ENCODE results near the gene TSPAN11.
A peak's percentile ranks its signal among the peaks of the same experiment; 100 is the strongest.

Gene TSPAN11

GRCh38 chr12:30977537-30978349 lies 51.2 kb downstream of the TSPAN11 start:
- H3K4me2 ChIP-seq = no peak overlapping the region
- H3K27me3 ChIP-seq = no peaks in the 10 kb centered on the region
- H4K20me1 ChIP-seq = no peaks in the 10 kb centered on the region
- no peaks in the 10 kb centered on the region for H3K9me3 ChIP-seq
- H3K36me3 ChIP-seq = no peaks in the 10 kb centered on the region
- no peak overlapping the region for H3K9ac ChIP-seq
- no peaks in the 10 kb centered on the region for H3K4me1 ChIP-seq
- H3K4me3 ChIP-seq = no peak overlapping the region
- H3K27ac ChIP-seq = no peak overlapping the region
- no peak for TF ChIP-seq Cebpa-rat (IDR thresholded peaks at IDR 0.05)

GRCh38 chr12:30978639-30979038 lies 52.1 kb downstream of the TSPAN11 start:
- Histone ChIP-seq H3K4me3 (no peak overlapping the region), H3K9ac (no peak overlapping the region), H3K4me1 (no peaks in the 10 kb centered on the region), H3K27me3 (no peaks in the 10 kb centered on the region), H3K27ac (no peak overlapping the region), H3K36me3 (no peaks in the 10 kb centered on the region), H3K9me3 (no peaks in the 10 kb centered on the region), H3K4me2 (no peak overlapping the region), H4K20me1 (no peaks in the 10 kb centered on the region)
- no peak for TF ChIP-seq Cebpa-rat (IDR thresholded peaks at IDR 0.05)

- TF ChIP-seq Cebpa-rat (IDR thresholded peaks at IDR 0.05) = no peak
- H4K20me1 ChIP-seq = no peaks in the 10 kb centered on the region
- no peaks in the 10 kb centered on the region for H3K27me3 ChIP-seq
- H3K36me3 ChIP-seq = no peaks in the 10 kb centered on the region
- no peak overlapping the region for H3K4me3 ChIP-seq
- H3K4me1 ChIP-seq = no peaks in the 10 kb centered on the region
- no peaks in the 10 kb centered on the region for H3K9me3 ChIP-seq
- no peak overlapping the region for H3K4me2 ChIP-seq
- H3K9ac ChIP-seq = no peak overlapping the region
- no peak overlapping the region for H3K27ac ChIP-seq
These were observed 53.1 kb downstream of the TSPAN11 start for GRCh38 chr12:30979371-30980259.

- no peak overlapping the region for H3K9ac ChIP-seq
- no peak overlapping the region for H3K27ac ChIP-seq
- H3K36me3 ChIP-seq = no peaks in the 10 kb centered on the region
- no peaks in the 10 kb centered on the region for H3K9me3 ChIP-seq
- no peak for TF ChIP-seq Cebpa-rat (IDR thresholded peaks at IDR 0.05)
- H4K20me1 ChIP-seq = no peaks in the 10 kb centered on the region
- no peak overlapping the region for H3K4me2 ChIP-seq
- no peak overlapping the region for H3K4me3 ChIP-seq
- H3K27me3 ChIP-seq = no peaks in the 10 kb centered on the region
- H3K4me1 ChIP-seq = no peaks in the 10 kb centered on the region
These were observed 54.6 kb downstream of the TSPAN11 start for GRCh38 chr12:30980955-30981662.

- H3K27me3 ChIP-seq = no peaks in the 10 kb centered on the region
These were observed 55.9 kb downstream of the TSPAN11 start for GRCh38 chr12:30982413-30982812.

GRCh38 chr12:30985814-30986452 lies 59.4 kb downstream of the TSPAN11 start:
- TF ChIP-seq Cebpa-rat (IDR thresholded peaks at IDR 0.05) = no peak
- no peak overlapping the region for H3K4me3 ChIP-seq
- H3K4me2 ChIP-seq = no peak overlapping the region
- H3K9me3 ChIP-seq = no peaks in the 10 kb centered on the region
- H3K4me1 ChIP-seq = 0 out of 2 replicates have a peak, but pooled peaks cover 11% of the 10 kb centered on the region
- no peak overlapping the region for H3K9ac ChIP-seq
- H4K20me1 ChIP-seq = no peaks in the 10 kb centered on the region
- H3K27ac ChIP-seq = no peak overlapping the region
- H3K36me3 ChIP-seq = no peaks in the 10 kb centered on the region
- no peaks in the 10 kb centered on the region for H3K27me3 ChIP-seq

More at GRCh38 chr12:30982413-30982812, 55.9 kb downstream of the TSPAN11 start:
- Histone ChIP-seq H3K36me3 (no peaks in the 10 kb centered on the region), H3K9me3 (no peaks in the 10 kb centered on the region), H3K9ac (no peak overlapping the region), H3K4me2 (no peak overlapping the region), H3K4me3 (no peak overlapping the region), H3K27ac (no peak overlapping the region), H3K4me1 (no peaks in the 10 kb centered on the region), H4K20me1 (no peaks in the 10 kb centered on the region)
- no peak for TF ChIP-seq Cebpa-rat (IDR thresholded peaks at IDR 0.05)

GRCh38 chr12:30988086-30988485 lies 61.5 kb downstream of the TSPAN11 start:
- Histone ChIP-seq H3K36me3 (no peaks in the 10 kb centered on the region), H3K4me1 (0 out of 2 replicates have a peak, but pooled peaks cover 11% of the 10 kb centered on the region), H3K27me3 (no peaks in the 10 kb centered on the region), H3K9ac (no peak overlapping the region), H3K9me3 (no peaks in the 10 kb centered on the region), H4K20me1 (no peaks in the 10 kb centered on the region), H3K4me2 (no peak overlapping the region), H3K4me3 (no peak overlapping the region), H3K27ac (no peak overlapping the region)
- no peak for TF ChIP-seq Cebpa-rat (IDR thresholded peaks at IDR 0.05)

- H3K4me1 ChIP-seq = 0 out of 2 replicates have a peak, but pooled peaks cover 11% of the 10 kb centered on the region
- no peak overlapping the region for H3K4me3 ChIP-seq
- no peak for TF ChIP-seq Cebpa-rat (IDR thresholded peaks at IDR 0.05)
- H4K20me1 ChIP-seq = no peaks in the 10 kb centered on the region
- no peaks in the 10 kb centered on the region for H3K36me3 ChIP-seq
- H3K9ac ChIP-seq = no peak overlapping the region
- no peaks in the 10 kb centered on the region for H3K27me3 ChIP-seq
- H3K27ac ChIP-seq = no peak overlapping the region
- H3K4me2 ChIP-seq = no peak overlapping the region
- H3K9me3 ChIP-seq = no peaks in the 10 kb centered on the region
These were observed 62.2 kb downstream of the TSPAN11 start for GRCh38 chr12:30988646-30989286.

GRCh38 chr12:30989754-30990153 lies 63.2 kb downstream of the TSPAN11 start:
- H3K27me3 ChIP-seq = no peaks in the 10 kb centered on the region
- no peak for TF ChIP-seq Cebpa-rat (IDR thresholded peaks at IDR 0.05)
- no peaks in the 10 kb centered on the region for H3K9me3 ChIP-seq
- H3K27ac ChIP-seq = no peak overlapping the region
- no peaks in the 10 kb centered on the region for H4K20me1 ChIP-seq
- no peaks in the 10 kb centered on the region for H3K36me3 ChIP-seq
- no peak overlapping the region for H3K9ac ChIP-seq
- 0 out of 2 replicates have a peak, but pooled peaks cover 11% of the 10 kb centered on the region for H3K4me1 ChIP-seq
- 0 out of 2 replicates have a peak overlapping the region, but pooled peaks have one; percentile 1 for H3K4me2 ChIP-seq
- H3K4me3 ChIP-seq = no peak overlapping the region

All from BLaER1 (cell line).